HEK293T (cell line): Measurements from ENCODE around the gene NKAIN2.

Experiments used
- BHLHE40 ChIP-seq: fragments of 450-650 bp; IDR thresholded peaks from 2 replicates; pipeline ENCODE4 v1.6.1; 2016; ENCODE audit warnings: mild to moderate bottlenecking, moderate library complexity, borderline replicate concordance
- CTBP1 ChIP-seq: fragments of 450-650 bp; IDR thresholded peaks from 2 replicates; pipeline ENCODE4 v1.6.1; 2016; ENCODE audit warnings: borderline replicate concordance
- FOXA1 ChIP-seq: fragments of 450-650 bp; IDR thresholded peaks from 2 replicates; pipeline ENCODE4 v1.6.1; 2016; ENCODE audit warnings: mild to moderate bottlenecking
- FOXM1 ChIP-seq: fragments of 450-650 bp; IDR thresholded peaks from 2 replicates; pipeline ENCODE4 v1.6.1; 2017; ENCODE audit warnings: mild to moderate bottlenecking, borderline replicate concordance
- HDGF ChIP-seq: fragments of 450-650 bp; IDR thresholded peaks from 2 replicates; pipeline ENCODE4 v1.6.1; 2017; ENCODE audit warnings: antibody characterized with exemption, borderline replicate concordance
- NFRKB ChIP-seq: fragments of 450-650 bp; IDR thresholded peaks from 2 replicates; pipeline ENCODE4 v1.6.1; 2016; ENCODE audit warnings: mild to moderate bottlenecking, moderate library complexity
- SP1 ChIP-seq: fragments of 450-650 bp; IDR thresholded peaks from 2 replicates; pipeline ENCODE4 v1.6.1; 2017
- SUZ12 ChIP-seq: fragments of 450-650 bp; IDR thresholded peaks from 2 replicates; pipeline ENCODE4 v1.6.1; 2016; ENCODE audit warnings: mild to moderate bottlenecking
- TARDBP ChIP-seq: fragments of 450-650 bp; IDR thresholded peaks from 2 replicates; pipeline ENCODE4 v1.6.1; 2016

DNA sequence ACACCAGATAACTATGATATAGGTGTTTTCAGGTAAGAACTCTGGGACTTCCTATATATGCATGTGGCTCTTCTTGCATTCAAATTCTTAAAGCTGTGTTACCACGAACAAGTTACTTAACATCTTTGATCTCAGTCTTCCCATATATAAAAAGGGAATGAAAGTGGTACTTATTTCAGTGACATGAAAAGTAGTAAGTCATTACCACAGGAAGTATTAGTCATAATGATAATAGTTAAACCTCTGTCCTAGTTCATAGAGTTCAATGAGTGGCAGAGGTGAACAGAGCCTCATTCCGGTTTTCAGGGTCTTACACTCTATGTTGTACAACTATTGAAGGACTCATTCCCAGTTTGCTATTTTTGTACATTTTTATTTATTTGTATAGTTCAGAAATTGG is 237.0 kb downstream of the NKAIN2 start:
- TF ChIP-seq SP1, result no peak
- no peak for TF ChIP-seq TARDBP
- no peak for TF ChIP-seq BHLHE40
- TF ChIP-seq CTBP1, result no peak
- TF ChIP-seq HDGF, result no peak
- TF ChIP-seq FOXA1, result no peak
- TF ChIP-seq FOXM1, result no peak
- no peak for TF ChIP-seq SUZ12
- no peak for TF ChIP-seq NFRKB
